Right atrium auricular region (tissue), 2 donors: ENCODE data around the gene ADM. TPM values are rescaled to one million over a fixed set of nuclear protein-coding genes. Genes with fewer than 3 reads are reported as not detected.

Source experiments
- DNase-seq: peaks from one replicate; pipeline ENCODE4 v3.0.0-alpha.2; 2019; ENCODE audit warnings: low spot score
- H3K27ac ChIP-seq, 2 donors: fragments of 200-600 bp; sonication (generic); 1 replicate in 1 of 2; 2 replicates in 1 of 2; pipeline ENCODE4 v1.5.1; 2016 to 2019
- H3K27me3 ChIP-seq, 2 donors: fragments of 200-600 bp; sonication (generic); one replicate each; pipeline versions ENCODE4 v1.5.1 to v1.6.0; 2017 to 2019
- H3K36me3 ChIP-seq: fragments of 200-600 bp; sonication (generic); one replicate; pipeline ENCODE4 v1.5.1; 2016
- H3K4me1 ChIP-seq, 2 donors: fragments of 200-600 bp; sonication (generic); one replicate each; pipeline versions ENCODE4 v1.5.1 to v1.6.0; 2017 to 2019
- H3K4me3 ChIP-seq, 2 donors: fragments of 200-600 bp; sonication (generic); 1 replicate in 1 of 2; 2 replicates in 1 of 2; pipeline ENCODE4 v1.5.1; 2017 to 2019; ENCODE audit warnings: mild to moderate bottlenecking in 1 of 2, moderate library complexity in 1 of 2
- H3K9me3 ChIP-seq, 2 donors: fragments of 200-600 bp; sonication (generic); one replicate each; pipeline ENCODE4 v1.5.1; 2019
- total RNA-seq, 2 donors: library from RNA; depleted of rRNA; stranded (reverse); fragments of >200 nt; gene quantifications; one replicate each; pipeline ENCODE4 v1.1.0, GENCODE V29; 2016
- TF ChIP-seq, protein P1 (sequence below), 2 donors: fragments of 200-600 bp; sonication (generic); IDR thresholded peaks; one replicate each; pipeline ENCODE4 v1.5.1; 2019; ENCODE audit warnings: antibody characterized with exemption in 2 of 2

The ADM gene
- total RNA-seq, 2 donors from 2014 or later, result 31.2 to 217 TPM

DNA sequence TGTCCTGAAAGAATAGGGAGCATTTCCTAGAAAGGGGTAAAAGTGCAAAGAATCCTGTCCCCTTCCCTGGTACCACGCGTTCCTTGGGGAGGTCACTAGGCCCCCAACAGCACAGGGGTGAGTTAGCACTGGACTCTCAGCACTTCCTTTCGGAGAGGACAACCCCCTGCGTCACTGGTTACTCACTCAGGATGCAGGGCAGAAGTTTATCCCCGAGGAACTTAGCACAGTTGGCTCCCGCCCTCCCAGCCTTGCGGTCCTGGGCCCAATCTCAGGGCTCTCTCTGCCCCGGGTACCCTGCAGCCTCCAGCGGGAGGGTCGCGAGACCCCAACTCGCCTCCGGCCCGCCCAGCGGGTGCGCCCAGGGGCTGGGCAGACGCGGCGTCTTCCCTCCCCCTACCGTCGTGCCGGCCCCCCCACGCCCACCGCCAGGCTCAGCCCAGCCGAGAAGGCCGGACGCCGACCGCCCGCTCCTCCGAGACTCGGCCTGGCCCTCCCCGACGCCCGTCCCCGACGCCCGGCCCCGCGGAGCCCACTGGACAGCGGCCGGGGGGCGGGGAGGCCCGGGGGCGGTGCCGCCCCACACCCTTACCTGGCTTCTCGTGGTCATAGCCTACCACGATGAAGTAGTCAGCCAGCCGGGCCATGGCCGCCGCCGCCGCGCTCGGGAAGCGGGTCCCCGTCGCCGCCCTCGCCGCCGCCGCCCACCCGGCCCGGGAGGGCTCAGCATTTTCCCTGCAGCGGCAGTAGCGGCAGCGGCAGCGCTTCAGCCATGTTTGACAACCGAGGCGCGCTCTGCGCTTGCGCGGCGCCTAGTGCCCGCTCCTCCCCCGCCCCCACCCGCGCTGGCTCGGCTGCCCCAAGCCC lies 11.2 kb upstream of the ADM start, which contains the start of gene SBF2:
SBF2 (minus strand) TSS at position 797 of the 867 bp plus-strand sequence; CDS start at position 647, 150 bp downstream.
- TF ChIP-seq, protein P1, sequence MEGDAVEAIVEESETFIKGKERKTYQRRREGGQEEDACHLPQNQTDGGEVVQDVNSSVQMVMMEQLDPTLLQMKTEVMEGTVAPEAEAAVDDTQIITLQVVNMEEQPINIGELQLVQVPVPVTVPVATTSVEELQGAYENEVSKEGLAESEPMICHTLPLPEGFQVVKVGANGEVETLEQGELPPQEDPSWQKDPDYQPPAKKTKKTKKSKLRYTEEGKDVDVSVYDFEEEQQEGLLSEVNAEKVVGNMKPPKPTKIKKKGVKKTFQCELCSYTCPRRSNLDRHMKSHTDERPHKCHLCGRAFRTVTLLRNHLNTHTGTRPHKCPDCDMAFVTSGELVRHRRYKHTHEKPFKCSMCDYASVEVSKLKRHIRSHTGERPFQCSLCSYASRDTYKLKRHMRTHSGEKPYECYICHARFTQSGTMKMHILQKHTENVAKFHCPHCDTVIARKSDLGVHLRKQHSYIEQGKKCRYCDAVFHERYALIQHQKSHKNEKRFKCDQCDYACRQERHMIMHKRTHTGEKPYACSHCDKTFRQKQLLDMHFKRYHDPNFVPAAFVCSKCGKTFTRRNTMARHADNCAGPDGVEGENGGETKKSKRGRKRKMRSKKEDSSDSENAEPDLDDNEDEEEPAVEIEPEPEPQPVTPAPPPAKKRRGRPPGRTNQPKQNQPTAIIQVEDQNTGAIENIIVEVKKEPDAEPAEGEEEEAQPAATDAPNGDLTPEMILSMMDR (IDR thresholded peaks at IDR 0.05), result no peak
- H3K4me1 ChIP-seq, result peaks cover 0 to 36% of the 10 kb centered on the region in 2 donors
- DNase-seq, result peak; percentile 93

DNA sequence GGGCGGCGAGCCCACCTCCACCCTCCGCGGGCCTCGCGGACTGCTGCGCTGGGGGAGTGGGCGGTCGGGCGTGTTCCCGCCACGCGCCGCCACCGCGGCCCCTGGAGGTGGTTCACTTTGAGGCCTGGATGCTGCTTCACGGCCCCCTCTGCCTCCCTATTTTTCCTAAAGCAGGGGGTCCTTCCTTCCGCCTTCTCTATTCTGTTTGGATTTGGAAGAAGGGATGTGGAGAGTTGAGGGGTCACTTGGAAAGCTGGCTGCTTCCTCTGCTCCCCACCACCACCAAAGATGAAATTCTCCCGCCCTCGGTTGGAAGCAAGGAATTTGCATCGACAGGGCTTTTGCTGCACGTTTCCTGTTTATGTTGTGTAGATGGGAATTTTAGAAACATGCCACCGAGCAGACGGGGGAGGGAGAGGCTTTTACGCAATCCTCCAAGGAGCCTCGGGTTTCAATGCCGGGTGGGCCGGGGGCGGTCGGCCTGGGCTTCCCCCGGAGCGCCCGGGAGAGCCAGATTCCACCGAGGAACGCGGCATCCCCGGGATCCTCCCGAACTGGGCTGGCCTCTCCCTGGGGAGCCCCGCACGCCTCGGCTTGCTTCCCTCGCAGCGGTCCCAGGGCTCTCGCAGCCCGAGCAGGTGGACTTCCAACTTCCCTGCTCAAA lies 10.5 kb upstream of the ADM start:
- H3K4me1 ChIP-seq, result peaks cover 0 to 29% of the 10 kb centered on the region in 2 donors
- no peak for DNase-seq
- H3K36me3 ChIP-seq, result no peaks in the 10 kb centered on the region
- peak overlapping the region; percentile 98 to 100 for H3K27ac ChIP-seq
- H3K4me3 ChIP-seq, result peak overlapping the region; percentile 86 to 98
- H3K9me3 ChIP-seq, result no peaks in the 10 kb centered on the region
- no peaks in the 10 kb centered on the region for H3K27me3 ChIP-seq
- TF ChIP-seq, protein P1 (IDR thresholded peaks at IDR 0.05), result no peak

More for the DNA sequence above, 11.2 kb upstream of the ADM start, which contains the start of gene SBF2:
- H3K4me3 ChIP-seq, result peak within 1 kb of the TSS; percentile 86 to 98
- H3K9me3 ChIP-seq, result no peaks in the 10 kb centered on the region
- H3K36me3 ChIP-seq, result no peaks in the 10 kb centered on the region
- H3K27ac ChIP-seq, result peak within 1 kb of the TSS; percentile 98 to 100
- H3K27me3 ChIP-seq, result no peaks in the 10 kb centered on the region

DNA sequence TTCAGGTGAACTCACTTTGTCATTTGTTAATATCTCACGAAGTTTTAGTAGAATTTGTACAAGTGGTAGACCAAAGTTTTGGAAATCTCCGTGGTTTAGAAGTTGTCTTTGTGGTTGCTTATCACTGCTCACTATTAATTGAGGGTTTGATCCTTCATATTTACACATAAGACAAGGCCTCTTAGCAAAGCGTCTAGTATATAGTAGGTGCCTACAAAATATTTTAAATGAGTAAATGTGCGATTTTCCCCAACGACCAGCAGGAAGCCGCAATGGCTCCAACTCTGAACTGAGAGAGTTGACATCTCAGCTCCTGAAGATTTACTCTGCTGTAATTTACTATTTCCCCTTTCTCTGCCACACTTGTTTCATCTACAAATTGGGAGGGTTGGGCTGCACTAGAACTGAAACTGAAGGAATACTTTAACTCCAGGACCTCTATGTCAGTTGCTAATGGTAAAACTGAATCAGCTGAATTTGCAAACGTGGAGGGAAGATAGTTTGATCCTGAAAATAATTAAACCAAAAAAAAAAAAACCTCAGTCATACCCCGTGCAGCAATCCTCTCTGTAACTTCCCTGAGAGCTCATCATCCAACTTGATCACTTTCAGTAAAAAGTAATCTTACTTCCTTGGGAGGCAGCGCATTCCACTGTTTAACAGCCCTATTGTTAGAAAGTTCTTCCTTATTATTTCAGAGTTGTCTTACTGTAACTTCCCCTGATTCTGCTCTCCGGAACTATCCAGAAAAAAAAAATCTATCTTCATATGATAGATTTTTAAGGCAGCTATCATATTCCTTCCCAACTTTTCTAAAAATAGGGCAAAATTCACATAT lies 9.6 kb upstream of the ADM start:
- TF ChIP-seq, protein P1 (IDR thresholded peaks at IDR 0.05), result no peak
- Histone ChIP-seq H3K27me3 (no peaks in the 10 kb centered on the region), H3K36me3 (no peaks in the 10 kb centered on the region), H3K27ac (peak overlapping the region; percentile 98 to 100), H3K4me3 (peak overlapping the region in 1 of 2 donors; percentile 98), H3K9me3 (no peaks in the 10 kb centered on the region), H3K4me1 (peaks cover 0 to 22% of the 10 kb centered on the region in 2 donors)
- no peak for DNase-seq

DNA sequence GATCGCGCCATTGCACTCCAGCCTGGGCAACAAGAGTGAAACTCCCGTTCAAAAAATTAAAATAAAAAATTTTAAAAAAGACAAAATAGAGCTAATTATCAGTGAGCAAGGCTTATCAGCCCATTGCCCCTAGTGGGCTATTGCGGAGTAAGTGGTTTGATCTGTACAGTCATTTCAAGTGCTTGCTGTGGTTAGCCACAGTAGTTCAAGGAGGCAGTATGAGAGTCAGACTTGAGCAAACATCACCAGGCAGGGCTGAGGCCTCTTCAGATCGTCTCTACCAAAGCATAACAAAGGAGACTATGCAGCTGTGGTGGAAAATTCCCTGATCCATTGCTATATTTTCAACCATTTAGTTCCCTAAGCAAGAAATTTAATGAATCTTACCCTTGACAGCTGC lies 6.5 kb upstream of the ADM start:
- peaks cover 0 to 11% of the 10 kb centered on the region in 2 donors for H3K4me1 ChIP-seq
- TF ChIP-seq, protein P1 (IDR thresholded peaks at IDR 0.05), result peak in 1 of 2 donors; percentile 11
- no peak overlapping the region for H3K4me3 ChIP-seq
- H3K9me3 ChIP-seq, result no peaks in the 10 kb centered on the region
- no peaks in the 10 kb centered on the region for H3K36me3 ChIP-seq
- no peak for DNase-seq
- H3K27ac ChIP-seq, result no peak overlapping the region
- no peaks in the 10 kb centered on the region for H3K27me3 ChIP-seq

DNA sequence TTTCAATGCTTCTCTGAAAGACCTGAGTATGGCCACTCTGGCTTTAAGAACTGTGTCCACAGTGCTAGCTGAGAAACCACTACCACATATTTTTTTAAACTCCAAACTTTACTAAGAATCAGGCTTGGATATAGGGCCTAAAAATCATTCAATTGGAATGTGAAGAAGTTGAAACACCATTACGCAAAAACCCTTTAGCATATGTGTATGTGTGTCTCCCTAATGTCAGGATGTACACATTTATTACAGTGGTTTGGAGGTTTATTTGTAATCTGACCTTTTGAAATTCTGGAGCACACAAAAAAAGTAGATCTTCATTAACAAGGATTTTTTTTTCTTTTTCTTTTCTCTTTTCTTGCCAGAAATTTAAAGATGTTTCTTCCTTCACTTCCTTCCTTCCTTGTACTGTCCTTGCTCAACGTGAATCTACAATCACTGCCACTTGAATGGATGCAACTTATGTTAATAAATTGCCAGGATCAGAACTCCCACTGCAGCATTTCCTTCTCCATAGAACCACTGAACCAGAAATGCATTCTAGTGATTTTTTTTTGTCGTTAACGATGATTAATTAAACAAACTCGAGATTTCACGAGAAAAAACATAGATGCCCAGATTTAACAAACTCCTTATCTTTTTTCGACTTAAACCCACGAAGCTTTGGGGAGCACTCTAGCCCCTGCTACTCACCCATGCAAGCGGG lies 3.1 kb upstream of the ADM start:
- peak overlapping the region in 1 of 2 donors; percentile 66 for H3K4me3 ChIP-seq
- DNase-seq, result no peak
- no peaks in the 10 kb centered on the region for H3K27me3 ChIP-seq
- H3K4me1 ChIP-seq, result peaks cover 0 to 33% of the 10 kb centered on the region in 2 donors
- TF ChIP-seq, protein P1 (IDR thresholded peaks at IDR 0.05), result no peak
- H3K27ac ChIP-seq, result peak overlapping the region; percentile 85 to 88
- no peaks in the 10 kb centered on the region for H3K9me3 ChIP-seq
- H3K36me3 ChIP-seq, result peaks cover 8% of the 10 kb centered on the region
